HFFc6 (cell line): ENCODE measurements around the gene HSD17B2. TPM values are rescaled to one million over a fixed set of nuclear protein-coding genes. Genes with fewer than 3 reads are reported as not detected.
"Not testable (repeated sequence)": the region's sequence is repeated elsewhere in the genome, so short reads cannot be mapped to it uniquely, and the experiment has no call there.

Experiments used
- DNase-seq: peaks from one replicate; pipeline ENCODE4 v3.0.0-alpha.2; 2018
- H3K27ac Mint-ChIP-seq: 2 replicates; pipeline ENCODE4 v1.8.0; 2020; ENCODE audit warnings: mild to moderate bottlenecking, mixed read lengths
- H3K27me3 Mint-ChIP-seq: 2 replicates; pipeline ENCODE4 v1.8.0; 2021; ENCODE audit warnings: mild to moderate bottlenecking, moderate library complexity, mixed read lengths; ENCODE audit not compliant: insufficient read depth
- H3K36me3 Mint-ChIP-seq: 2 replicates; pipeline ENCODE4 v1.8.0; 2021; ENCODE audit warnings: low read depth, mixed read lengths
- H3K4me1 Mint-ChIP-seq: 2 replicates; pipeline ENCODE4 v1.8.0; 2020; ENCODE audit warnings: low read depth, mixed read lengths
- H3K4me3 Mint-ChIP-seq: 2 replicates; pipeline ENCODE4 v1.8.0; 2020; ENCODE audit warnings: mild to moderate bottlenecking, moderate library complexity, mixed read lengths
- H3K9me3 Mint-ChIP-seq: 2 replicates; pipeline ENCODE4 v1.8.0; 2020; ENCODE audit warnings: mild to moderate bottlenecking, mixed read lengths
- total RNA-seq, 6 experiments: library from RNA; stranded (reverse); fragmentation: NEBNext Ultra II Directional; extraction: Animal tissue kit (Norgen Biotek cat#: 25700); gene quantifications; 2 replicates in 1 of 6; 3 replicates in 5 of 6; pipeline ENCODE4 v1.2.3, GENCODE V29; 2021
- TF ChIP-seq, protein P1 (sequence below): fragments of 200-600 bp; sonication (generic); IDR thresholded peaks from 2 replicates; pipeline ENCODE4 v1.5.0; 2021; ENCODE audit warnings: antibody characterized with exemption, mild to moderate bottlenecking

HSD17B2 gene
- total RNA-seq, 6 experiments from 2014 or later, result 0.17 to 3.2 (median 0.50) TPM; not detected in 1

DNA sequence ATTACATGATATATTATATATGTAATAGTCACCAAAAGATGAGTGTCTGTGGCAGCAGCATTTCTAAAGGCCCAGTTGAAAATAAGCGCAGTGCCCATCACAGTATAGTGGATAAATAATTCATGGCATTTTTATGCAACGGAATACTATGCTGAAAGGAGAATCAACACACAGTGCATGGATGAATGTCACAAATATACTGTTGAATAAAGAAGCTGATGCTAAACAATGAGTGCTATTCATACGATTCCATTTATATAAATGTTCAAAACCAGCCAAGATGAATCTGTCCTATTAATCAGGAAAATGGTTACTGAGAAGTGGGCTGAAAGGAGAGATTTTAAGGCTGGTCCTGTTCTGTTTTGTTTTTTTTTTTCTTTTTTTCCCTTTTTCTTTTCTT is 61.6 kb downstream of the HSD17B2 start:
- no peak overlapping the region for H3K4me3 Mint-ChIP-seq
- TF ChIP-seq, protein P1, sequence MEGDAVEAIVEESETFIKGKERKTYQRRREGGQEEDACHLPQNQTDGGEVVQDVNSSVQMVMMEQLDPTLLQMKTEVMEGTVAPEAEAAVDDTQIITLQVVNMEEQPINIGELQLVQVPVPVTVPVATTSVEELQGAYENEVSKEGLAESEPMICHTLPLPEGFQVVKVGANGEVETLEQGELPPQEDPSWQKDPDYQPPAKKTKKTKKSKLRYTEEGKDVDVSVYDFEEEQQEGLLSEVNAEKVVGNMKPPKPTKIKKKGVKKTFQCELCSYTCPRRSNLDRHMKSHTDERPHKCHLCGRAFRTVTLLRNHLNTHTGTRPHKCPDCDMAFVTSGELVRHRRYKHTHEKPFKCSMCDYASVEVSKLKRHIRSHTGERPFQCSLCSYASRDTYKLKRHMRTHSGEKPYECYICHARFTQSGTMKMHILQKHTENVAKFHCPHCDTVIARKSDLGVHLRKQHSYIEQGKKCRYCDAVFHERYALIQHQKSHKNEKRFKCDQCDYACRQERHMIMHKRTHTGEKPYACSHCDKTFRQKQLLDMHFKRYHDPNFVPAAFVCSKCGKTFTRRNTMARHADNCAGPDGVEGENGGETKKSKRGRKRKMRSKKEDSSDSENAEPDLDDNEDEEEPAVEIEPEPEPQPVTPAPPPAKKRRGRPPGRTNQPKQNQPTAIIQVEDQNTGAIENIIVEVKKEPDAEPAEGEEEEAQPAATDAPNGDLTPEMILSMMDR, result no peak
- H3K4me1 Mint-ChIP-seq, result no peaks in the 10 kb centered on the region; the same call in 1 of the 2 replicates
- peaks cover 5% of the 10 kb centered on the region for H3K27me3 Mint-ChIP-seq
- H3K27ac Mint-ChIP-seq, result no peak overlapping the region
- H3K36me3 Mint-ChIP-seq, result no peaks in the 10 kb centered on the region
- DNase-seq, result no peak
- no peaks in the 10 kb centered on the region for H3K9me3 Mint-ChIP-seq

- H3K27ac Mint-ChIP-seq, result no peak overlapping the region
- H3K27me3 Mint-ChIP-seq, result peaks cover 4% of the 10 kb centered on the region
Measured at GRCh38 chr16:82105107-82105506, 70.1 kb downstream of the HSD17B2 start.

GRCh38 chr16:82108100-82108499 is 73.0 kb downstream of the HSD17B2 start:
- no peak overlapping the region for H3K4me3 Mint-ChIP-seq
- H3K27ac Mint-ChIP-seq, result no peak overlapping the region
- no peaks in the 10 kb centered on the region; the same call in 1 of the 2 replicates for H3K27me3 Mint-ChIP-seq
- DNase-seq, result no peak
- no peaks in the 10 kb centered on the region for H3K4me1 Mint-ChIP-seq
- no peaks in the 10 kb centered on the region for H3K36me3 Mint-ChIP-seq
- TF ChIP-seq, protein P1, result no peak
- no peaks in the 10 kb centered on the region for H3K9me3 Mint-ChIP-seq

More at GRCh38 chr16:82105107-82105506, 70.1 kb downstream of the HSD17B2 start:
- DNase-seq, result no peak
- Mint-ChIP-seq H3K4me3 (no peak overlapping the region), H3K36me3 (no peaks in the 10 kb centered on the region), H3K9me3 (no peaks in the 10 kb centered on the region), H3K4me1 (no peaks in the 10 kb centered on the region)
- TF ChIP-seq, protein P1, result no peak

DNA sequence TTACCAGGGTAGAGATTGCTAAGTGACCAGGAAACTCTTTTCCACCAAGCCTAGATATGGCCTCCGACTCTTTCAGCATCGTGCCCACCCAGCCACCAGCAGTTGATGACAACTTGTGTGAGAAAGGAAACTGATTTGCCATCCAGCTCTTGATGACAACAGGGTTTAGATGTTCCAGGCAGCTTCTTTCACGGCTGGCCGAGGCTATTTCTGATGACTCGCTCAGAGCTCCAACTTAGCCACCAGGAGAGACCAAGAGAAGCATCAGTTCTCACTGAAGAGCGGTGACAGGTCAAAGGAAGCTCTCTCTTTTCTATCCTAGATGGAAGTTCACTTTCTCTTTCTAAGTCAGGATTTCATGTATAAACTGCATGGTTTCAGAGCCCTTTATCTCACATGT is 73.7 kb downstream of the HSD17B2 start:
- H3K4me3 Mint-ChIP-seq, result no peak overlapping the region
- H3K9me3 Mint-ChIP-seq, result no peaks in the 10 kb centered on the region
- H3K27ac Mint-ChIP-seq, result no peak overlapping the region
- H3K27me3 Mint-ChIP-seq, result no peaks in the 10 kb centered on the region
- DNase-seq, result no peak
- TF ChIP-seq, protein P1, result no peak
- no peaks in the 10 kb centered on the region for H3K36me3 Mint-ChIP-seq
- no peaks in the 10 kb centered on the region for H3K4me1 Mint-ChIP-seq

- H3K4me3 Mint-ChIP-seq, H3K27me3 Mint-ChIP-seq, H3K36me3 Mint-ChIP-seq, H3K9me3 Mint-ChIP-seq, H3K4me1 Mint-ChIP-seq, H3K27ac Mint-ChIP-seq, DNase-seq: not testable (repeated sequence)
Measured at GRCh38 chr16:82109266-82109665, 74.2 kb downstream of the HSD17B2 start.

DNA sequence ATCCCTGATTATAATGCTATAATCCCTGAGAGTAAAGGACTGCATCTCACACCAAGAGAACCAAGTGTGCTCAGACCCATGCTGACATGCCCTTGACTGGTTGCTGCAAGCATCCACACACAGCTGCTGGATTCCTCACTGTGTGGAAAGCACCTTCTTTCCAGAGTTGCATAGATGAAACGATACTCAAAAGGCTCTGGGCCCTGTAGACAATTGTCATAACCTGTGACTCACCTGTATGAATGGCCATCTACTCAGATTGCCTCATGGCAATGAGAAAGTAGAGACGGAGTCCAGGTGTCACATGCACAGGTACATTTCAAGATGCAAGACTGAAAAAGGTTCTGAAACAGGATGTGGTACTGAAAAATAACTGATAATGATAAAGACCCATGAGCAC is 76.9 kb downstream of the HSD17B2 start:
- H3K27me3 Mint-ChIP-seq, result no peaks in the 10 kb centered on the region
- H3K27ac Mint-ChIP-seq, result no peak overlapping the region
- H3K4me3 Mint-ChIP-seq, result no peak overlapping the region
- H3K9me3 Mint-ChIP-seq, result no peaks in the 10 kb centered on the region
- DNase-seq, result no peak
- TF ChIP-seq, protein P1, result no peak
- H3K36me3 Mint-ChIP-seq, result no peaks in the 10 kb centered on the region
- H3K4me1 Mint-ChIP-seq, result no peaks in the 10 kb centered on the region
